Raji (cell line): Measurements from ENCODE around the gene ZBTB46.

Experiments
- POLR2A ChIP-seq: IDR thresholded peaks from 2 replicates; pipeline ENCODE4 v1.6.1; 2011; ENCODE audit warnings: low read depth, low read length, control low read depth; ENCODE audit not compliant: insufficient read depth

ZBTB46 gene

GRCh38 chr20:63861365-63861934 is 30.4 kb upstream of the ZBTB46 start, which contains the start of gene ABHD16B:
Gene ABHD16B (plus strand): TSS chr20:63861498. CDS start chr20:63861541, 43 bp downstream.
- no peak for TF ChIP-seq POLR2A

- TF ChIP-seq POLR2A, result no peak
Measured at GRCh38 chr20:63860325-63861051, 29.4 kb upstream of the ZBTB46 start.

GRCh38 chr20:63859166-63859699 is 28.2 kb upstream of the ZBTB46 start:
- TF ChIP-seq POLR2A, result peak; percentile 33; the same call in 1 of the 2 replicates

- peak; percentile 37 for TF ChIP-seq POLR2A
Measured at GRCh38 chr20:63858393-63859165, 27.5 kb upstream of the ZBTB46 start.

GRCh38 chr20:63857764-63858392 is 26.8 kb upstream of the ZBTB46 start:
- TF ChIP-seq POLR2A, result peak; percentile 35; the same call in 1 of the 2 replicates

- TF ChIP-seq POLR2A, result no peak; the same call in 1 of the 2 replicates
Measured at GRCh38 chr20:63856098-63856511, 25.0 kb upstream of the ZBTB46 start.

GRCh38 chr20:63855363-63856097 is 24.5 kb upstream of the ZBTB46 start:
- no peak for TF ChIP-seq POLR2A

- TF ChIP-seq POLR2A, result no peak
Measured at GRCh38 chr20:63854766-63855362, 23.8 kb upstream of the ZBTB46 start.

GRCh38 chr20:63854069-63854765 is 23.2 kb upstream of the ZBTB46 start:
- TF ChIP-seq POLR2A, result no peak

- TF ChIP-seq POLR2A, result no peak
Measured at GRCh38 chr20:63850689-63851547, 19.9 kb upstream of the ZBTB46 start.

GRCh38 chr20:63848003-63848911 is 17.2 kb upstream of the ZBTB46 start:
- no peak for TF ChIP-seq POLR2A
